ENCODE measurements around the gene MAFF. TPM values are rescaled to one million over a fixed set of nuclear protein-coding genes. Genes with fewer than 3 reads are reported as not detected.
A peak's percentile ranks its signal among the peaks of the same experiment; 100 is the strongest.

MAFF gene
- total RNA-seq, 1 experiment from 2014 or later = 5.8 TPM

- H3K9me3 ChIP-seq (ENCODE audit: control insufficient read depth, low read depth, low read length) = no peaks in the 10 kb centered on the region
- H2BK5ac ChIP-seq (ENCODE audit: insufficient read length, low read length) = no peak overlapping the region
- H3K79me1 ChIP-seq (ENCODE audit: insufficient read depth, low read depth, low read length, poor library complexity, severe bottlenecking) = no peaks in the 10 kb centered on the region
- no peaks in the 10 kb centered on the region for H3K79me2 ChIP-seq (ENCODE audit: insufficient read depth, low read length)
- no peak for DNase-seq
- WGBS (ENCODE audit: extremely low coverage, insufficient read length, low lambda C conversion rate) = no CpG with 5 or more reads among the region's 13 CpGs
- no peak overlapping the region for H3T11ph ChIP-seq (ENCODE audit: low read length)
- H3K9ac ChIP-seq (ENCODE audit: extremely low read depth, insufficient read length, low read length) = no peak overlapping the region
- H3K23ac ChIP-seq (ENCODE audit: insufficient read length, low read depth, low read length) = no peak overlapping the region
- Mint-ChIP-seq H3K27me3 (ENCODE audit: low read depth) (no peaks in the 10 kb centered on the region), H3K36me3 (ENCODE audit: insufficient read depth in 1 of 3, low read depth in 3 of 3) (peaks cover 15 to 36% (median 24%) of the 10 kb centered on the region in 3 experiments; a peak in 6 of 7 replicates), H3K27ac (peak overlapping the region in 2 of 3 experiments; percentile 84 to 90; a peak in 3 of 7 replicates), H3K4me1 (0 out of 4 replicates have a peak, but pooled peaks cover 2 to 3% of the 10 kb centered on the region in 2 experiments), H3K4me3 (no peak overlapping the region), H3K9me3 (no peaks in the 10 kb centered on the region)
- no peak overlapping the region for H2BK12ac ChIP-seq (ENCODE audit: insufficient read length, low read depth, low read length)
- H3K4me1 ChIP-seq (ENCODE audit: insufficient read depth, low read length) = no peaks in the 10 kb centered on the region
- H3K27ac ChIP-seq (ENCODE audit: insufficient read length, low read depth, low read length) = no peak overlapping the region
- no peak overlapping the region for H4K5ac ChIP-seq (ENCODE audit: insufficient read length, low read depth, low read length)
- H2BK20ac ChIP-seq (ENCODE audit: low read depth, low read length, poor library complexity, severe bottlenecking) = no peak overlapping the region
- no peak overlapping the region for H2AK5ac ChIP-seq (ENCODE audit: insufficient read length, low read length)
- no peak overlapping the region for H2AFZ ChIP-seq (ENCODE audit: low read length)
- no peak for TF ChIP-seq CTCF (conservative IDR thresholded peaks at IDR 0.05)
- no peaks in the 10 kb centered on the region for H4K20me1 ChIP-seq (ENCODE audit: control insufficient read depth, insufficient read depth, insufficient read length)
- H3K27me3 ChIP-seq (ENCODE audit: insufficient read depth, low read length) = no peaks in the 10 kb centered on the region
- H2BK15ac ChIP-seq (ENCODE audit: low read depth, low read length) = no peak overlapping the region
- no peak overlapping the region for H3K4me2 ChIP-seq (ENCODE audit: insufficient read depth, insufficient read length, low read length)
- H3K4ac ChIP-seq (ENCODE audit: low read depth, low read length) = no peak overlapping the region
- no peak overlapping the region for H3K56ac ChIP-seq (ENCODE audit: insufficient read length, low read depth, low read length)
- H4K91ac ChIP-seq (ENCODE audit: insufficient read length, low read depth, low read length) = no peak overlapping the region
- H3K14ac ChIP-seq (ENCODE audit: insufficient read depth, low read length) = peak overlapping the region; percentile 10; the same call in 1 of the 2 replicates
- no peak overlapping the region for H3K18ac ChIP-seq (ENCODE audit: insufficient read length, low read depth, low read length)
- no peak overlapping the region for H4K8ac ChIP-seq (replicated peaks; ENCODE audit: insufficient read length, low read depth, low read length)
- H2BK120ac ChIP-seq (ENCODE audit: low read depth, low read length, poor library complexity, severe bottlenecking) = no peak overlapping the region
- H3K23me2 ChIP-seq (ENCODE audit: insufficient read length, low read depth, low read length, poor library complexity, severe bottlenecking) = no peaks in the 10 kb centered on the region
These were observed 37.8 kb upstream of the MAFF start for GRCh38 chr22:38163844-38164550.
